Umbilical cord (tissue), 2 donors: Measurements from ENCODE around the gene CD9. TPM values are rescaled to one million over a fixed set of nuclear protein-coding genes. Genes with fewer than 3 reads are reported as not detected.

Source experiments
- DNase-seq: peaks from one replicate; pipeline ENCODE4 v3.0.0-alpha.2; 2015; ENCODE audit warnings: low spot score
- total RNA-seq: library from RNA; depleted of rRNA; stranded (reverse); fragments of >200 nt; gene quantifications from one replicate; pipeline ENCODE4 v1.2.3, GENCODE V29; 2014; ENCODE audit warnings: low replicate concordance; ENCODE audit not compliant: insufficient read depth

CD9 gene
- total RNA-seq, 1 donor from 2014 or later = 442 TPM

DNA sequence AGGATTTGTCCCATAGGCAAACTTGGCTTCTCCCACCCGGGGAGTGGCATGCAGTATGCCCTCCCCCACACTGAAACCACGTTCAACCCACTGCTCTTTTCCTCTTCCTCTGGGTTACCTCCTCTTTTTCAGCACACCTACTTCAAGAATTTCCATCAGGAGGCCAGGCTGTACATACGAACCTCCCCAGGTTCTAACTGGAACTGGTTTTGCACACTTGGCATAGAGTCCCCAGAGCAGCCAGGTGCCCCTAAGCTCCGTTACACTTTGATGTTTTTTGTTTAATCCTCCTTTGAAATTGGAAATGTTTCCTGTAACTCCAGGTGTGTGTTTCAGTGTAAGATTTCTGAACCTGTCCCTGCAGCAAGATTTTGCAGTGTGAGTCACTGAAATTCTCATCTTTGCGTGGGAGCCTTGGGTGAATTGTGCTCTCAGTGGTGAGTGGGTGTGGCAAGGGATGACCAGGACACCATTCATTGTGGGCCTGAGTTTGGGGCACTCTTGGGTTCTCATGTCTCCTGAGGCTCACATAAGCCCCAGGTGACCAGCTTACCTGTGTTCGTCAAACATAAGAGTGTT is 18.2 kb downstream of the CD9 start:
- no peak for DNase-seq

DNA sequence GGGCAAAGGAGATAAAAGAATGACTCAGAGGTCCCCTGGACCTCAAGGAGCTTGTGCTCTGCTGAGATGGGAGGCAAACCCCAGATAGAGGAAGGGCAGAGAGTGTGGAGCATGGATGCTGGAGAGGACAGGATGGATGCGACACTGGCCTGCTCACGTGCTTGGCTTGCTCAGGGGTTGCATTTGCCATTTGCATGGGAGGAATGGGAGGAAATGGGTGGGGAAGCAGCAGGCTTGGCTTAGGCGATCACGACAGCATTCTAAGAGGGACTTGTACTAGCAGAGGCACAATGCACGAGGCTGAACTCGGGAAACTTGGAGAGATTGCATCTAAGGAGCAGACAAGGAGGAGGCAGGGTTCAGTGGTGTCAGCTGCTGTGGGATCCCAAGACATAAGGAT is 19.8 kb downstream of the CD9 start:
- no peak for DNase-seq

DNA sequence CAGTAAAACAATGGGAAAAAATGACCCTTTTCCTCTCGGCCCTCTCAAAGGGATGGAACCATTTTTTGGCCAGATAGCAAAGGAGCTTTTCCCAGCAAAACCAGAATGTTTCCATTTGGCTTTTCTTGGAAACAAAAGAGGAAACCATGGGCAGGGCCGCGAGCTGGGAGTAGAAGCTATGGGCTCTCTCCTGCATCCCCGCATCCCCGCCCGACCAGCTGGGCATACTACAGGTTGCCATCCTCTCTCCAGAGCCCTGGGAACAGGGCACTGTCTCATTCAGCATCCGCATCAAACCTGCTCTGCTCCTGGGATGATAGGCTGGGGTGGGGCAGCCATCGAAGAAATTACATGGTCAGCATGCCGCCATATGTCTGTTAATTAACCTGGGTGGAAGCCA is 20.9 kb downstream of the CD9 start:
- DNase-seq = no peak

DNA sequence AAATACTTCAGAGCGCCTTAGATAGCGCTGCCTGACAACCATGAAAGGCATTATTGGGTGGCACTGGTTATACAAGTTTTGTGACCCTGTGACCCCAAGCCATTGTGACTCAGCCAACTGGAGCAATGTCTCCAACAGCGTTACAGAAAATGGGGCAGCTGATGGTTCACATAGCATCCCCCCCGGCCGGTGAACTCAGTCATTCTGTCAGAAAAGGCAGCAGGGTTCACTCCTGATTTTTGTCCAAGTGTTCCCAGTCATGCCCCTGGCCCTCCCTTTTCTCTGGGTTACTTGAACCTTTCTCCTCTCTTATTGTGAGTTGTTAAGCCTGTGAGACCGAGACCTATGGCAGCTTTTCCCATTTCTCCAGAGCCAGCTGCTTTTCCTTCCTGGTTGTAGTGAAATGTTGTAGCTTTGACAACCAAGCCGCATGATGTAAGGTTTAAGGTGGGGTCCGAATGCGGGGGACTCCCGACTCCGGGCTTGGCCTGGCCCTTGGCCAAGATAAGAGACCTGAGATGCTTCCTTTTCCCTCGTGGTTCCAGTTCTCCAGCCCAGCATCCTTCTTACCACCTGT is 22.0 kb downstream of the CD9 start:
- DNase-seq = no peak

DNA sequence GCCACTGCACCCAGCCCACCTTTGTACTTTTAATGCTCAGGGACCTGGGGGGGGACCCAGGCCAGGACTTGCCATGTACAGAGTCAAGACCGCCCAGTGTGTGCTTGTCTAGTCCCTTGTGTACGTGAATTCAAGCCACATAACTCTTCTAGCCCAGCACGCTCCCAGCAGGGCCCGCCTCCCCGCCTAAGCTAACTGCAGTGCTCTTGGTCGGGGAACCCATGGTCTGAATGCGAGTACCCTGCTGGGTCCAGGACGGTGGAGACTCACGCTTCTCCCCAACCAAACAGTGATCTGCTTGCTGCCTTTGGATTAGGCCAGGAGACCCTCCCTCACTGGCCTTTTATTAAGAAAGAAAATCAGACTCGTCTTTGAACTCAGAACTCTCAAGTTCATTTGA is 23.3 kb downstream of the CD9 start:
- DNase-seq = no peak

DNA sequence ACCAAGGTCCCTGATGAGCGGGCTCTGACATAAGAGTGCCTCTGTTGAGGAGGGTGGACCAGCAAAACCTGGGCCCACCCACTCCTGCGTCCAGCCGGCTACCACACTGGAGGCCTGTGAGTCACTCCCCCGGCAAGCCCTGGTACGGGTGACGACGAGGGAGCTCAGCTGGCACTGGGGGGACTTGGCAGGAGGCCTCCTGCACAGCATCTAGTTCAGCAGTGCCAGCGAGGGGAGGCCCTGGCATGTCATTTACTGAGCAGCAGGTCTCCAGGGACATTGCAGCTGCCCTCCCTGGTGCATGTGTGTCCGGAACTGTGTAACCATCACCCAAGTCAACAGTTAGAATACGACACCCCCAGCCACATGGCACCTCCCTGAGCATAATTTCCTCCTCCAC is 24.4 kb downstream of the CD9 start:
- DNase-seq = no peak

DNA sequence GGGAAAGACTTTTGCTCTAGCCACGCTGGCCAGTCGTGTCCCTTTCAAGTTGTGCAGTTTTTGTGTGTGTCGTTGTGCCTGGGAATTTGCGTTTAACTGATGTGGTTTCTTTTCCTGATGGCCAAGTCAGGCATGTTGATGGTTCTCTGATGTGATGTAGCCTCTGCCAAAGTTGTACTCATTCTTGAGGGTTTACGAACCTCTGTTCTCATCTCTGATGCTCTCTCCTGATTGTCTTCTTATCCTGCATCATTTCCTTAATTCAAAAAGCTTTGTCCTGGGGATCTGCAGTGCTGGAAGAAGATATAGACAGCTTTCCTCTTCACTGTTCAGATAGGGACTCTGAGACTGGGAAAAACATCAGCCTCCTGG is 25.4 kb downstream of the CD9 start:
- no peak for DNase-seq

DNA sequence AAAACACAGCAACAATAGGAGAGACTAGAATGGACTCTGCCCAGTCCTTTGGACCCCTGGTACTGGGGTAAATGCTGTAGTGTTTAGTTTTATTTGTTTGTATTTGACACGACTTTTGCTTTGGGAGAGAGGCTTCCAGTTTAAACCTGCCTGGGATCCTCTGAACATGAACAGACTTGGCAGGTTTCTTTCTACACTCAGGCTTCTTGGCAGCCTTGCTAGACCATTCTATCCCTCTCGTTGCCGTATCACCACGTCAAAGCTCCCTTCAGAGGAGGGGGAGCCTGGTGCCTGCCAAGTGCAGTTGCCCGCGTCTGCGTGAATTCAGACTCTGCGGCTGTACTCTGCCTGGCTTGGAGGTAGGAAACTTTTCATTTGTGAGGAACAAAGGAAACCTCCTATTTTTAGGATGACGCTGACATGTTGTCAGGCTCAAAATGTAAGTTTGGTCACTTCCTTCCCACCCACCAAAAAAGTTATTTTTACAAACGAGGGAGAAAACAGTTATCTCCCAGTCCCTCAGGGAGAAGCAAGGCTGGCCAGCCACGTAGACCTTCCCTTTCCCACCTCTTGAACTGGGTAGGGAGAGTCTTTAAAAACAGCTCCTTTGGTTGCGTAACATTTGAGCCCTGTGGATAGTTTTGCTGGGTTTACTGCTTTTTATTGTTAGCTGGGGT is 25.9 kb downstream of the CD9 start:
- DNase-seq = peak; percentile 94

DNA sequence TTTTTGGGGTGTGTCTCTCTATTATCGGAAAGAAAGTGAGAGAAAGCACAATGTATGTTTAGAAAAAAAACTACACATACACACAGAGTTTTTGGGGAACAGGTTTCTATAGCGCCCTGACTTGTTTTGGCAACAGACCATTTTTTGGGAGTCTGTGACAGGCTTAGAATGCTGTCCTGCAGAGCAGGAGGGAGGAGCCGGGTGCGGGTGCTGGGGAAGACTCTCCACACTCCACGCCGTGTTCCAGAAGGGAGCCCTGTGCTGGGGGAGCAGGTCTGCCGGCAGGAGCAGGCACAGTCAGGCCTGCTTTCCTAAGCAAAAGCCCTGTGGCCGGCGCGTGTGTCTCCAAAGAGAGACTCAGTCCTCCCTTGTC is 26.5 kb downstream of the CD9 start:
- no peak for DNase-seq

DNA sequence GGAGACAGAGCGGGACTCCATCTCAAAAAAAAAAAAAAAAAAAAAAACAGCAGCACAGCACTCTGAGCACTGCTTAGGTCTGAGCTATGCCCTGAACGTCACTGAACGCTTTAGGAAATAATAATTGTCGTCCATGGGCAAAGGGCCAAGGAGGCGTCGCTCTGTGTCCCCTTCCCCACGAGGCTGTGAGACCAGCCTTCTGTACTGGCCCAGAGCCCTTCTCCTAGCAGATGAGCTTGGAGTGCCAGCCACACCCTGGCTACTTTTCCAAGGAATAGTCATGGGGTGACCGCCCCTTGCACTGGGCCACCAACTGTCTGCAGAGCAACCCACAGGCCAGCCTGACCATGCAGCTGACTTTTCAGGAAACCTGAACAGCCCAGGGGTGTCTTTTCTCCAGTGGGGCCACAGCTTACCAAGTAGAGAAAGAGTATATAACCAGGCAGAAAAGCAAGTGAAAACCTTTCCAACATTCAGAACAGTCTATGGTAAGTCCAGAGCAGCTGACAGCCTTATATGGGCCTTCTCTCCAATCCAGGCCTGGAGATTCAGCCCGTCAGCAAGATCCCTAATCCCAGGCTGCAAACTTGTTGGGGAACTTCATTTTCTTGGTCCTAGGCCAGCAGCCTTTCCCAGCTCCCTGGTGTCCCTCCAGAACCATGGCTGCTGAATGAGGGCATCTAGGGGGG is 28.5 kb downstream of the CD9 start:
- DNase-seq = peak; percentile 96

DNA sequence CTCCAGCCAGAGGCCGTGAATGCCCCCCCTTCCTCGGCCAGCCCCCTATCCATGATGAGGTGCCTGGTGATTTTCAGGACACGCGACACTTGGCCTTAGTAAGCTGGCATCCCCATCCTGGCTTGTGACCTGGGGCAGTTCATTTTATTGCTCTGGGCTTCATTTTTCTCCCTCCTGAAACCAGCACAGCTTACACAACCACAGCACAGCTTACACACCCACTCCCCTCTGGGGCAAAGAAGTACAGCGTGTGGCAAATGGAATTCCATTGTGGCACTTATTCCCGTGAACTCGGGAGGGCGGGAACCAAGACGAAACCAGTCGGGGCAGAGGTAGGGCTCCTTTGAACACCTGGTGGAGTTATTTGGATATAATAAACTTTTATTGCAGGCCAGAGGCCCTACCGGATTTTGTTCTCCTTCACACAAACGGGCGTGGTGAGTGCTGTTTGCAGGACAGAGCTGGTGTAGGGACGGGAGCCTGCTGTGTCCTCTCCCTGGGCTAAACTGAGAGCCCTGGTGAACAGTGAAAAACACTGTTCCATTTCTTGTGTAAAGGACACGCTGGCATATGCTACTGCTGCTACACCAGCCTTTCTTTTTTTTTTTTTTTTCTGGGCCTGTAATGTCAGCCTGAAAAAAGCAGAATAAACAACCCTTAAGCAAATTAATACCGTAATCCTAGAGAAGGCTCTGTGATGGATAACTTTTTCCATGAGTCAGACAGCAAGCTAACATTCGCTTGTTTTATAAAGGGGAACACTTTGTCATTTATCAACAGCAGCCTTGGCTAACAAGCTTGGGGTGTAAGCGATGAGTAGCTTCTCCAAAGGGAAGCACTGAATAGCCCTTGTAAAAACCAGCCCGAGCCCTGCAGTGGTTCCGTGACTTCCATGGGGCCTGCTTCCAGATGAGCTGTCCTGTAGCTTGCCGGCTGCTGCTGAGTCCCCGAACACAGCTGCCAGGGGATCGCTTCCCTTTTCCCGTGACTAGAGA is 29.3 kb downstream of the CD9 start:
- peak; percentile 97 for DNase-seq

DNA sequence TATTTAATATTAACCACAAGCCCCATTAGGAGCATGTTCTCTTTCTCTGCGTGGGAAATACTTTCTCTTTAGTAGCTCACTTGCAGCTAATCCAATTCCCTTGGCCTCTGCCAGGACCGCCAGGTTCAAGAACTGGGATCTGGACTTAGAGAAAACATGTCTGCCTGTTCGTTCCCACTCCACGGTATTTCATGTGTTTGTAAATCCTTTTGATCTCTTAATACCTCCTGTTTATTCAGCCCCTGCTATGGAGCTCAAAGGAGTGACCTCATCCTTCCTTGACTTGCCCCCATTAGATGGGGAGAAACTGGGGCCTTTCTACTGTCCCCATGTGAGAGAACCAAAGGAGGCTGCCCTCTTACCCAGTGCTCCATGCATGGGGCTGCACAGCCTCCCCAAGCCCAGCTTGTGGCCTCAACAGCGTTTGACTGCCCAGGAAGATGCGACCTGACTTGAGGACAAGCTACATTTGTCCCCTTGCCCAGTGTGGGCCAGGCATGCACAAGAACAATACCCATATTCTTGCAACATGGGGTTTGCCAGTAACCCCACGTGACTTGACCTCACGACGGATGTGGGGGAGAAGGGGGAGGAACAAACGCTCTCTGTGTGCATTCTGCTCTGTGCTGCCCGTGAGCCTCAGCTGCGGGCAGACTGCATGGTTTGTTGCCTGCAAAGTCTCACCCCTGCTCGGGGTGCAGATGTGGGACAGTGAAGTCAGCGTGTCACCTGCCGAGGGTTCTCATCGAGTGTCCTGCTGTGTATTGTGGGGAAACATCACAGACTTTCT is 30.3 kb downstream of the CD9 start:
- peak; percentile 93 for DNase-seq

DNA sequence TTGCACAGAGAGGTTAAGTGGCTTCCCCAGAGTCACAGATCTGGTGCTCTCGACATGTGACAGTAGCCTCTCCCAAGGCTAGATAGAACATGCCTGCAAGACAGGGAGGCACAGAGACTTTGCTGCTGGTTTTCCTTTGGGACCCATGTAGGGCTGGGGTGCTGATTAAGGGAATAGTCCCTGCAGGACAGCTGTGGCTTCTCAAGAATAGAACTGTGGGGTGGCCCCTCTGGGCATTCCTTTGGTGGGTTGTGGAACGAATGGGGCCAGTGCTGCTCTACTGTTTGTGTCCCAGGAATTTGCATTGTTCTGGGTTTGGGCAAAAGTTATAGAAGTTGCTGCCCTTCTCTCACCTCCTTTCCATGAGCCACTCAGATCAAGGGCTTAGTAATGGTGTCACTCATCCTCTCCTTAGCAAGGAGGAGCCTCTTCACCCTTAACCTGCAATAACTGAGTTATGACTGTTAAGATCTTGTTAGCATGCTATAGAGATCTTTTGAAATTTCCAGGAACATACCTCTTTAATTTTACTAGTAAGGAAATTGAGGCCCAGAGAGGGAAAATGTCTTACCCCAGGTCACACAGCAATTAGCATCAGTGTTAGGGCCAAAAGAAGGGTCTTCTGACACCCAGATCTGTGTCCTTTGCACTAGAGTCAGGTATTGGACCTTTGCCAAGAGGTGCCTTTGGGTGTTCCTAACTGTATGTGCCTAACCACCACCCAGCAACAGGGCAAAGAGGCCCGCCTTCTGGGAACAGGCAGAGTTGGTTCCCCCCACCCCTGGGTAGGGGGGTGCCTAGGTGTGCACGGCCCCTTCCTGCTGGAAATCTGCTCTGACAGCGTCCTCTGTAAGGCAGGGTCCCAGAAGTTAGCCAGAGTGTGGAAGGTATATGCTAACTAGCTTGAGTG is 31.4 kb downstream of the CD9 start:
- DNase-seq = no peak

DNA sequence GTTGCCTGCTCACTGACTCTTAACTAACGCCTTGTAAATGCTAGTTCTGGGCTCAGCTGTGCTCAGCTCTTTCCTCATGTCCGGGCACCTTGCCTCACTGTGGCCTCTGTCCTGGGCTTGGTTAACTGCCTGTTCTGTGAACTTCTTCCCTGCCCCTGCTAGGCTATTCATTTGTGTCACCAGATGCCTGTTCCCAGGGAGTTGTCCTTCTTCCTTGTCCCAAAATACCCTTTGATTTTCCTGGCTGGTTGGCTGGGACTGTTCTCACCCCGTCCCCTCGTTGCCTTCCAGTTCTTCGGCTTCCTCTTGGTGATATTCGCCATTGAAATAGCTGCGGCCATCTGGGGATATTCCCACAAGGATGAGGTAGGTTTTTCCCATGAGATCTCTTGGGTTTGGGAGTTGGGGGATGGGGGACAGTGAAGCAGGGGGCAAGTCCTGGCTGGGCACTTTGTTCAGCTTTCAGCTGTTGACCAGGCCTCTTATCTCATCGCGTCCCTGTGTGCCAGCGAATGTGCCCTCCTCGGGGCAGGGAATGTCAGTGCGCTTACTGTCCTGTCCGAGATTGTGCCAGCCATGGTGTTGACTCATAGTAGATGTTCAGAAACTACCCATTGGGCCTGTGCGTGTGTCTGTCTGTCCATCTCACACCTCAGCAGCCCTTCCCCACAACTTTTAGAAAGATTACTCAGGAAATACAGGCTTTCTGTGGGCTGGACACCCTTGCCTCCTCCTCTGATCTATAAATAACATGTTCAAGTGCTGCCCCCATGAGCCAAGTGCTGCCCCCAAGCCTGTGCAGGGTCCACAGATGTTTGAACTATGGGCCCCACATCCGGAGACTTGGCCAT is 33.1 kb downstream of the CD9 start:
- no peak for DNase-seq

DNA sequence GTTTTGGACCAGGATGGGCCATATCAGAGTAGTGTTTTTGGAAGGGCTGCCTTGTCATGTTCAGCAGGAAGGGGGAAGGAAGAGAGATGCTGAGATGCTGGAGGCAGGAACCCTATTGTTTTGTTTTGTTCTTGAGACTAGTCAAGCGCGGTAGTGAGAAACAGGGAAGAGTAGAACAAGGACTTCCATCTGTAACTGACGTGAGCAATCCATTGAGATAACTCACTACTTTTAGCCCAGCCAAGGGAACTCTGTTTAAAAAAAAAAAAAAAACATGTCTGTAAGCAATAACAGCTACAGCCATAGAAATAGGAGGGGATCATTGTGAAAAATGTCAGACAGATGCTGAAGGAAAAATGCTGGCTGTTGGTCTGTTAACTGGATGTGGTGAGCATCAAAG is 34.0 kb downstream of the CD9 start:
- DNase-seq = peak; percentile 78

DNA sequence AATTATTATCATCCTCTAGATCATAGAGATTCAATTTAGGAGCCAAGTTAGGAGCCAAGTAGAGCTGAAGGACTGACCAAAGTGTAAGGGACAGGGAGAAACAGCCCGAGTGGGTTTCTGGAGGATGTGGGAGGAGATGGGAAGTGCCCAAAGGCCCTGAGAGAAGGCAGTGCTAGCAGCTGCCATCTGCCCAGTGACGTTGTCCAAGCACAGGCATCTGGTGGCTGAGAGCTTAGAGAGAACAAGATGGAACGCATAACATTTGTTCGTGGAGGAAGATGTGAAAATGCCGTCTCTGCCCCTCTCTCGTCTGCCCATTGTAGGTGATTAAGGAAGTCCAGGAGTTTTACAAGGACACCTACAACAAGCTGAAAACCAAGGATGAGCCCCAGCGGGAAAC is 34.7 kb downstream of the CD9 start:
- DNase-seq = no peak

DNA sequence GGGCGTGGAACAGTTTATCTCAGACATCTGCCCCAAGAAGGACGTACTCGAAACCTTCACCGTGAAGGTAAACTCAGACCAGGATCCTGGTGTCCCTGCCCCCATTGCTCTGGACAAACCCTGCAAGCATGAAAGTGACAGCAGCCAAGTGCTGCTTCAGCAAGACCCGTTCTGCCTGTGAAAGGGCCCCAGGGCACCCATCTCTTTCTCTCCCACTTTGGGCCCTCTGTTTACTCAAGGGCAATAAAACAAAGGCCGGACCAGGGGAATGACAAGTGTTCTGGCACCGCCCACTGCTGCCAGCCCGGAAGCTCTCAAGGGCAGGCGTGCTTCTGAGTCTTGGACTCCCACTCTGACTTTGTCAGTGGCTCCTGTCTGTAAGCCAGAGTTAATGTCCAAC is 35.3 kb downstream of the CD9 start:
- peak; percentile 49 for DNase-seq

DNA sequence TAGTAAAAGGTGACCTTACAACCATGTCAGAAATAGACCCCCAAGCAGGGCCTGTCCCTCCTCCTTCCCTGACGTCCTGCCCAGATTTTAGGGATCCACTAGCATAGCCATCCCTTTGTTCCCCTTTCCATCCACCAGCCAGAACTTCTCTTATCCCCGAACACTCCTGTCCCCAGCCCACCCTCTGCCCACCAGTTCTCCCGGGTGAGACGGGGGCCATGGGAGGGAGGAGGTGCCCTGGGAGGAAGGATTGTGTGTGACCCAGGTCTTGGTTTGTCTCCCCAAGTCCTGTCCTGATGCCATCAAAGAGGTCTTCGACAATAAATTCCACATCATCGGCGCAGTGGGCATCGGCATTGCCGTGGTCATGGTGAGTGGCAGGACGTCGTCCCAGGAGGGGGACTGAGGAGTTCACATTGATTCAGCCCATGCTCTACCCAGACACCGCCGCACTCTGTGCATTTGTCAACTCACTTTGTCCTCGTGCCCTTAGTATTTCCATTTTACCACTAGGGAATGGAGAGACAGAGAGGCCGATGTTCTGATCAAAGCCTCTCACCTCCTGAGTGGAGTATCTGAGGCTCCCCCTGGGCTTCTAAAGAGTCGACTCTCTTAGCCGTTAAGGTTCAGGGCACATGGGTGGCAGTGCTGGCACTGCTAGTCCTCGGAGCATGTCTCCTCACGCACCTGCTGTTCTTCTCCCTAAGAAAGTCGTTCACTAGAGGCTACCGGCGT is 35.9 kb downstream of the CD9 start:
- DNase-seq = no peak
